ENCODE data around the gene MAP3K5.

DNA sequence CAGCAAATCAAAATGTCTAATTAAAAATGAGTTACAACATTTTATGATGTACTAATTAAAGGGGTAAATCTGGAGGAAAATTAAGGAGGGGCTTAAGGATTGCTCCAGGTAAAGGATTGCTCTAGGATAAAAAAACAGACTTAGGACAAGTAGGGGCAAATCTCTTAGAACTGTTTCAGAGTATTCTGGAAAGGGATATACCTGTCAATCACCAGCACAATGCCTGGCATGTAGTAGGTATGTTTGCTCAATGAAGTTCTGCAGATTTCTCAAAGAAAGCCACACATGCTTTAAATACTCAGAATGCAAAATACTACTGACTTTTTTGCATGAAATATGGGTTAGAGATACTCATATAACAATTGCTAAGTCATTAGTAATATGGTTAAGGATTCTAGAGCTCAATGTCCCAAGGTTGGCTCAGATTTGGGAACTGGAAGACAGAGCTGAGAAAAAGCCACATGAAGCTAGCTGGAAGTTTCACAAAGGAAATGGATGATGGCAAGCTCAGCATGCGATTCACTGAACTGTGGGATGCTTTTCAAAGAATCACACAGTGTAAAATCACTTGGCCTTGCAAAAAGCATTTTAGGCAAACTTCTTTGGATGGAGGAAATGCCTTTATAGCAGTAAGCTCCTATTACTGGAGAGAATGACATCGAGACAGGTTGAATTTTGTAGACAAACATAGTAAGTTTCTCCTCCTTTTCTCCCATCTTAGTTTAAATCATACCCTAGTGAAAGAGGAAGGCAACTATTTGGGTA lies 72.8 kb downstream of the MAP3K5 start:
- TF ChIP-seq POLR2AphosphoS5 (IDR thresholded peaks at IDR 0.05; ENCODE audit: low read depth, low read length): no peak
- no peak for TF ChIP-seq SIN3A (IDR thresholded peaks at IDR 0.05; ENCODE audit: borderline replicate concordance, insufficient read depth, low read length)
- TF ChIP-seq, protein P1, sequence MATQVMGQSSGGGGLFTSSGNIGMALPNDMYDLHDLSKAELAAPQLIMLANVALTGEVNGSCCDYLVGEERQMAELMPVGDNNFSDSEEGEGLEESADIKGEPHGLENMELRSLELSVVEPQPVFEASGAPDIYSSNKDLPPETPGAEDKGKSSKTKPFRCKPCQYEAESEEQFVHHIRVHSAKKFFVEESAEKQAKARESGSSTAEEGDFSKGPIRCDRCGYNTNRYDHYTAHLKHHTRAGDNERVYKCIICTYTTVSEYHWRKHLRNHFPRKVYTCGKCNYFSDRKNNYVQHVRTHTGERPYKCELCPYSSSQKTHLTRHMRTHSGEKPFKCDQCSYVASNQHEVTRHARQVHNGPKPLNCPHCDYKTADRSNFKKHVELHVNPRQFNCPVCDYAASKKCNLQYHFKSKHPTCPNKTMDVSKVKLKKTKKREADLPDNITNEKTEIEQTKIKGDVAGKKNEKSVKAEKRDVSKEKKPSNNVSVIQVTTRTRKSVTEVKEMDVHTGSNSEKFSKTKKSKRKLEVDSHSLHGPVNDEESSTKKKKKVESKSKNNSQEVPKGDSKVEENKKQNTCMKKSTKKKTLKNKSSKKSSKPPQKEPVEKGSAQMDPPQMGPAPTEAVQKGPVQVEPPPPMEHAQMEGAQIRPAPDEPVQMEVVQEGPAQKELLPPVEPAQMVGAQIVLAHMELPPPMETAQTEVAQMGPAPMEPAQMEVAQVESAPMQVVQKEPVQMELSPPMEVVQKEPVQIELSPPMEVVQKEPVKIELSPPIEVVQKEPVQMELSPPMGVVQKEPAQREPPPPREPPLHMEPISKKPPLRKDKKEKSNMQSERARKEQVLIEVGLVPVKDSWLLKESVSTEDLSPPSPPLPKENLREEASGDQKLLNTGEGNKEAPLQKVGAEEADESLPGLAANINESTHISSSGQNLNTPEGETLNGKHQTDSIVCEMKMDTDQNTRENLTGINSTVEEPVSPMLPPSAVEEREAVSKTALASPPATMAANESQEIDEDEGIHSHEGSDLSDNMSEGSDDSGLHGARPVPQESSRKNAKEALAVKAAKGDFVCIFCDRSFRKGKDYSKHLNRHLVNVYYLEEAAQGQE (IDR thresholded peaks at IDR 0.05; ENCODE audit: insufficient read depth in 1 of 2, low read depth in 2 of 2, low read length in 2 of 2): no peak
- TF ChIP-seq TAF1 (IDR thresholded peaks at IDR 0.05; ENCODE audit: borderline replicate concordance, insufficient read depth, low read length): no peak
- no peak for TF ChIP-seq FOXP2 (optimal IDR thresholded peaks at IDR 0.05; ENCODE audit: borderline replicate concordance, extremely low read depth, extremely low read length, insufficient read depth)
